PC-3 (cell line): ENCODE data around the gene DNAJB4. TPM values are rescaled to one million over a fixed set of nuclear protein-coding genes. Genes with fewer than 3 reads are reported as not detected.
"Not testable (repeated sequence)": the region's sequence is repeated elsewhere in the genome, so short reads cannot be mapped to it uniquely, and the experiment has no call there.

Experiments used
- ATAC-seq: fragments of 200-7000 bp; cut with Tn5 transposase; 2 replicates; pipeline ENCODE4 v1.9.1; 2020; ENCODE audit warnings: mild to moderate bottlenecking, moderate library complexity
- BruUV-seq: library from RNA; stranded (reverse); fragments of 400-500 nt; replicated peaks from 2 replicates; lab custom pipeline; 2021; lab: Mats Ljungman, UMichigan
- CTCF ChIA-PET: fragments of 300-600 bp; sonication (Branson Sonifier 250); formaldehyde crosslinking; loops from one replicate; lab custom pipeline; 2022; ENCODE audit warnings: antibody characterized with exemption; lab: Charles Lee
- POLR2A ChIA-PET: fragments of 300-600 bp; sonication (Branson Sonifier 250); formaldehyde crosslinking; loops from one replicate; lab custom pipeline; 2022; ENCODE audit warnings: antibody characterized with exemption; ENCODE audit not compliant: unreplicated experiment; lab: Charles Lee
- DNase-seq: peaks from one replicate; pipeline ENCODE4 v3.0.0-alpha.2; 2015
- H2AFZ ChIP-seq: fragments of 300-600 bp; sonication (generic); 2 replicates; pipeline ENCODE4 v1.6.0; 2016; ENCODE audit warnings: antibody characterized with exemption, low read length
- H3F3A ChIP-seq: fragments of 300-600 bp; sonication (generic); one replicate; pipeline ENCODE4 v1.6.0; 2017; ENCODE audit warnings: antibody characterized with exemption, low read length, control low read depth, mild to moderate bottlenecking; ENCODE audit not compliant: unreplicated experiment
- H3K27ac ChIP-seq: fragments of 300-600 bp; sonication (generic); 2 replicates; pipeline ENCODE4 v1.5.1; 2016; ENCODE audit warnings: mild to moderate bottlenecking, low read length
- H3K27me3 ChIP-seq: fragments of 300-600 bp; sonication (generic); 2 replicates; pipeline ENCODE4 v1.6.1; 2016; ENCODE audit warnings: low read length, mixed read lengths
- H3K36me3 ChIP-seq: fragments of 300-600 bp; sonication (generic); 2 replicates; pipeline ENCODE4 v1.6.1; 2016; ENCODE audit warnings: low read depth, mixed run types, low read length, mixed read lengths
- H3K4me1 ChIP-seq: fragments of 300-600 bp; sonication (generic); 2 replicates; pipeline ENCODE4 v1.5.1; 2016; ENCODE audit warnings: low read length; ENCODE audit not compliant: insufficient read depth
- H3K4me2 ChIP-seq: fragments of 300-600 bp; sonication (generic); 2 replicates; pipeline ENCODE4 v1.6.0; 2016; ENCODE audit warnings: low read length
- H3K4me3 ChIP-seq: fragments of 300-600 bp; sonication (generic); 2 replicates; pipeline ENCODE4 v1.5.1; 2016; ENCODE audit warnings: mild to moderate bottlenecking, low read length, mixed read lengths
- H3K79me2 ChIP-seq: fragments of 300-600 bp; sonication (generic); 2 replicates; pipeline ENCODE4 v1.6.1; 2017; ENCODE audit warnings: low read length, mixed read lengths
- H3K9ac ChIP-seq: fragments of 300-600 bp; sonication (generic); 2 replicates; pipeline ENCODE4 v1.6.0; 2016; ENCODE audit warnings: mild to moderate bottlenecking, low read length
- H3K9me2 ChIP-seq: fragments of 300-600 bp; sonication (generic); replicated peaks from 2 replicates; pipeline ENCODE4 v1.6.1; 2016; ENCODE audit warnings: mixed run types, low read length, mixed read lengths
- H3K9me3 ChIP-seq: fragments of 300-600 bp; sonication (generic); 2 replicates; pipeline ENCODE4 v1.6.1; 2016; ENCODE audit warnings: low read length, mixed read lengths
- H4K20me1 ChIP-seq: fragments of 300-600 bp; sonication (generic); 2 replicates; pipeline ENCODE4 v1.6.1; 2016; ENCODE audit warnings: low read length, mixed read lengths
- CTCF ChIP-seq: fragments of 300-600 bp; sonication (generic); conservative IDR thresholded peaks from 2 replicates; pipeline ENCODE4 v1.5.1; 2017; ENCODE audit warnings: antibody characterized with exemption, low read depth, mild to moderate bottlenecking, low read length
- EZH2 ChIP-seq: fragments of 300-600 bp; sonication (generic); IDR thresholded peaks from one replicate; pipeline ENCODE4 v1.6.1; 2017; ENCODE audit warnings: antibody characterized with exemption, mild to moderate bottlenecking, low read length; ENCODE audit not compliant: unreplicated experiment
- EZH2phosphoT487 ChIP-seq: fragments of 300-600 bp; sonication (generic); IDR thresholded peaks from 2 replicates; pipeline ENCODE4 v1.6.1; 2018; ENCODE audit warnings: mild to moderate bottlenecking, antibody characterized with exemption, low read length, borderline replicate concordance
- intact Hi-C: fragments of 100-400 bp; cut with micrococcal nuclease; formaldehyde crosslinking; loops from 2 replicates; pipeline ENCODE4 v1.9.0; 2023
- total RNA-seq: library from RNA; depleted of rRNA; stranded (reverse); fragments of >200 nt; gene quantifications from 2 replicates; pipeline ENCODE4 v1.2.3, GENCODE V29; 2014

Gene DNAJB4
- total RNA-seq, 1 experiment from 2014 or later = 4.5 TPM

- Histone ChIP-seq H3K9me3 (no peaks in the 10 kb centered on the region), H3K9ac (peak overlapping the region; percentile 99), H2AFZ (peak overlapping the region; percentile 93), H3K4me1 (peaks cover 28% of the 10 kb centered on the region), H3K4me3 (peak overlapping the region; percentile 94), H3F3A (no peaks in the 10 kb centered on the region), H3K27me3 (no peaks in the 10 kb centered on the region), H3K27ac (peak overlapping the region; percentile 93), H4K20me1 (peaks cover 53% of the 10 kb centered on the region), H3K4me2 (peak overlapping the region; percentile 88), H3K79me2 (peaks cover 92% of the 10 kb centered on the region), H3K9me2 (no peaks in the 10 kb centered on the region), H3K36me3 (peaks cover 20% of the 10 kb centered on the region)
- TF ChIP-seq EZH2phosphoT487 (no peak), CTCF (no peak), EZH2 (no peak)
- intact Hi-C loops = loop anchor here (2.0 to 5.0 kb wide), 2 partner anchors 26 to 196 kb away; partner anchors contain the start of gene DNAJB4
- DNase-seq (peak; percentile 89), ATAC-seq (peak; percentile 48)
- CTCF ChIA-PET = interaction anchor here (0.6 to 1.4 kb wide), 5 partner anchors 16 to 136 kb away, joined by 3 to 8 read pairs (median 6); partner anchors contain the start of gene DNAJB4
- TSS peak; percentile 72 for BruUV-seq
- POLR2A ChIA-PET = interaction anchor here (0.7 to 1.9 kb wide), 5 partner anchors 19 to 644 kb away, joined by 3 to 24 read pairs (median 4); partner anchors contain the start of gene DNAJB4
Measured at GRCh38 chr1:77978293-77978968, 26.3 kb upstream of the DNAJB4 start.

DNA sequence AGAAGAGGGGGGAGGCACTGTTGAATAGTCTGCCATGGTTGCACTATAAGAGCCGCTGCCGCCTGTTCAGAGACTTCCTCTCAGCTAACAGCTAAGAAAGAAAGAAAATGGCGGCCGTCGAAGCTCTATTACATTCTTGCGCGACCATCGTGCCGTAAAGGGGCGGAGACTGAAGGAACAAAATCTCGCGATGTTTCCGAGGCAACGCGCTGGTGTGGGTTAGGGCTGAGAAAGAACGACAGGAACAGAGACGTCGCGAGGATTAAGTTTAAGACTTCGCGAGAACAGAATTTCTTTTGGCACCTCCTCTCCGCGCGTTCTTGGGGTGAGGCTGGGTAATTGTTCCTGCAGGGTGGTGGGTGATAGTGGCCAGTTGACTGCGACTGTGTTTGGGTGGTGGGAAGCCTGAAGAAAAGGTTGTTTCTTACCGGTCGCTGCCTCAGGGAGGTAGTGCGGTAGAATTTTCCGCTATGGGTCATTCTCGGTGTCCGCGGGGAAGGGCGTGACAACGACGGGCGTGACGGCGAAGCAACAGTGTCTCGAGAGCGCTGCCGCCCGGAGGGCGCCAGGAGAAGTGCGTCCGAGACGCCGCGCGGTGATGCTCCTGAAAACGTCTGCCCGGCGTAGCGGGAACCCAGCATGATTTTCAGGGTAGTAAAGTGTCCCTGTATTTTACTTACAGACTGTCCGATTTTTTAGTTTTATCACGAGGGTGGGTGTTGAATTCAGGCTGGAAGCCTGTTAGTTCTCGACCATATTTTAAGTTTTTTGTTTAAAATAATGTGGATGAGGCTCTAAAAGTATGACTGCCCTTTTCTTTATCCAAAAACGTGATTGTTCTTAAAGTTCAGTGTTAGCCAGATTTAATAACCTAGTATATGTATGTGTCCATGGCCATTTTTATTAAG lies 25.5 kb upstream of the DNAJB4 start, which contains the start of gene FUBP1:
Gene FUBP1 (minus strand): TSS at position 104 of the 908 bp plus-strand sequence. CDS start 68 bp downstream, at position 36.
- Histone ChIP-seq H3K79me2 (peaks cover 85% of the 10 kb centered on the region), H4K20me1 (peaks cover 45% of the 10 kb centered on the region), H3K4me3 (peak within 1 kb of the TSS; percentile 94), H3K4me1 (peaks cover 28% of the 10 kb centered on the region), H2AFZ (peak within 1 kb of the TSS; percentile 93), H3K9me2 (no peaks in the 10 kb centered on the region), H3K9ac (peak within 1 kb of the TSS; percentile 99), H3K9me3 (no peaks in the 10 kb centered on the region), H3K4me2 (peak within 1 kb of the TSS; percentile 88), H3K36me3 (peaks cover 20% of the 10 kb centered on the region), H3K27ac (peak within 1 kb of the TSS; percentile 93), H3F3A (no peaks in the 10 kb centered on the region), H3K27me3 (no peaks in the 10 kb centered on the region)
- TF ChIP-seq CTCF (peak; percentile 69), EZH2phosphoT487 (no peak)
- POLR2A ChIA-PET = interaction anchor here (0.5 to 1.9 kb wide), 7 partner anchors 10 to 1760 kb away, joined by 3 to 24 read pairs (median 6); partner anchors contain the start of gene DNAJB4
- peak; percentile 99 for DNase-seq
- ATAC-seq = peak; percentile 79
- TSS peak; percentile 70 for BruUV-seq
- intact Hi-C loops = loop anchor here (1.0 to 5.0 kb wide), 5 partner anchors 19 to 197 kb away; partner anchors contain the start of gene DNAJB4
- CTCF ChIA-PET = interaction anchor here (0.6 to 1.4 kb wide), 4 partner anchors 25 to 135 kb away, joined by 3 to 8 read pairs (median 6); partner anchors contain the start of gene DNAJB4

DNA sequence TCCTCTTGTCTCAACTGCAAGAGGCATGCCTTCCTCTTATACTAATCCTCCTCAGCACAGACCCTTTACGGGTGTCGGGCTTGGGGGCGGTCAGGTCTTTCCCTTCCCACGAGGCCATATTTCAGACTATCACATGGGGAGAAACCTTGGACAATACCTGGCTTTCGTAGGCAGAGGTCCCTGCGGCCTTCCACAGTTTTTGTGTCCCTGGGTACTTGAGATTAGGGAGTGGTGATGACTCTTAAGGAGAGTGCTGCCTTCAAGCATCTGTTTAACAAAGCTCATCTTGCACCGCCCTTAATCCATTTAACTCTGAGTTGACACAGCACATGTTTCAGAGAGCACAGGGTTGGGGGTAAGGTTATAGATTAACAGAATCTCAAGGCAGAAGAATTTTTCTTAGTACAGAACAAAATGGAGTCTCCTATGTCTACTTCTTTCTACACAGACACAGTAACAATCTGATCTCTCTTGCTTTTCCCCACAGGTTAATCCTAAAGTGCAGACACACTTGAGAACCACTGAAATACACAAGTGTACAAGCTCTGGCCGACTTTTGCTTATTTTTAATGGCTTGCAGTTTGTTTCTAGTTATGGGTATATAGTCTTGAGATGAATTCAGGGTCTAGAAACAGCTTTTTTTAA lies 21.3 kb upstream of the DNAJB4 start:
- BruUV-seq, H3F3A ChIP-seq, H3K36me3 ChIP-seq, H2AFZ ChIP-seq, H3K4me2 ChIP-seq, ATAC-seq, DNase-seq, H4K20me1 ChIP-seq, H3K9me3 ChIP-seq, CTCF ChIA-PET, H3K27ac ChIP-seq, H3K4me3 ChIP-seq, intact Hi-C loops, H3K9ac ChIP-seq, H3K27me3 ChIP-seq, H3K9me2 ChIP-seq: not testable (repeated sequence)
- peaks cover 14% of the 10 kb centered on the region for H3K4me1 ChIP-seq
- H3K79me2 ChIP-seq = peaks cover 48% of the 10 kb centered on the region
- POLR2A ChIA-PET = interaction anchor here (0.6 kb wide), 2 partner anchors 15 to 410 kb away, joined by 3 to 9 read pairs; no protein-coding TSS in a partner anchor
